ENCODE data around the gene ADGRB3.

ADGRB3 gene

GRCh38 chr6:68637071-68637470 is 2.0 kb downstream of the ADGRB3 start:
- H4K8ac ChIP-seq (ENCODE audit: low read length), result no peak overlapping the region
- peaks cover 9 to 65% of the 10 kb centered on the region in 2 experiments for H3K27me3 ChIP-seq (ENCODE audit: control insufficient read depth in 1 of 2, insufficient read depth in 1 of 2, low read length in 2 of 2)
- no peak overlapping the region for H2BK5ac ChIP-seq (ENCODE audit: low read depth, low read length, poor library complexity, severe bottlenecking)
- H3K4ac ChIP-seq (ENCODE audit: low read depth in 1 of 2, low read length in 2 of 2), result no peak overlapping the region
- H3K36me3 ChIP-seq (ENCODE audit: control insufficient read depth in 1 of 2, insufficient read depth in 2 of 2, low read depth in 1 of 2, low read length in 2 of 2), result no peaks in the 10 kb centered on the region
- H3K4me3 ChIP-seq (ENCODE audit: insufficient read depth in 1 of 2, low read depth in 1 of 2, low read length in 2 of 2), result no peak overlapping the region
- H3K79me1 ChIP-seq (replicated peaks; ENCODE audit: low read length, poor library complexity, severe bottlenecking), result no peaks in the 10 kb centered on the region
- no peak overlapping the region for H2BK15ac ChIP-seq (ENCODE audit: low read depth, poor library complexity, severe bottlenecking)
- 74% methylated on average over 2 of the region's 2 CpGs for WGBS
- H2AFZ ChIP-seq (ENCODE audit: low read depth, low read length), result no peak overlapping the region
- H3K14ac ChIP-seq (ENCODE audit: low read length in 2 of 2), result no peak overlapping the region
- no peak overlapping the region for H4K91ac ChIP-seq (ENCODE audit: low read length)
- H2BK120ac ChIP-seq (ENCODE audit: low read depth, low read length), result no peak overlapping the region
- H3K18ac ChIP-seq (ENCODE audit: low read depth in 1 of 2, low read length in 2 of 2), result no peak overlapping the region
- H3K9ac ChIP-seq (ENCODE audit: low read length), result no peak overlapping the region
- no peaks in the 10 kb centered on the region for H3K9me3 ChIP-seq (ENCODE audit: control insufficient read depth, low read length)
- no peak overlapping the region for H2AK5ac ChIP-seq (ENCODE audit: low read length, severe bottlenecking)
- DNase-seq, result no peak
- no peak overlapping the region for H3K23ac ChIP-seq (ENCODE audit: low read length in 2 of 2)
- peaks cover 3% of the 10 kb centered on the region for H3K4me1 ChIP-seq (ENCODE audit: control insufficient read depth, insufficient read depth, low read depth, low read length)
- no peak overlapping the region for H3K27ac ChIP-seq (ENCODE audit: low read length, poor library complexity, severe bottlenecking)
- H2BK12ac ChIP-seq (ENCODE audit: low read length in 2 of 2), result no peak overlapping the region
- no peak overlapping the region for H3K4me2 ChIP-seq (ENCODE audit: low read length, poor library complexity, severe bottlenecking)

- Histone ChIP-seq H3K27ac (ENCODE audit: low read length, poor library complexity, severe bottlenecking) (no peak overlapping the region), H4K91ac (ENCODE audit: low read length) (no peak overlapping the region), H3K36me3 (ENCODE audit: control insufficient read depth in 1 of 2, insufficient read depth in 2 of 2, low read depth in 1 of 2, low read length in 2 of 2) (no peaks in the 10 kb centered on the region), H3K4me3 (ENCODE audit: insufficient read depth in 1 of 2, low read depth in 1 of 2, low read length in 2 of 2) (no peak overlapping the region), H2AFZ (ENCODE audit: low read depth, low read length) (no peak overlapping the region), H2BK120ac (ENCODE audit: low read depth, low read length) (no peak overlapping the region), H2BK5ac (ENCODE audit: low read depth, low read length, poor library complexity, severe bottlenecking) (no peak overlapping the region), H2AK5ac (ENCODE audit: low read length, severe bottlenecking) (no peak overlapping the region), H2BK15ac (ENCODE audit: low read depth, poor library complexity, severe bottlenecking) (no peak overlapping the region), H3K14ac (ENCODE audit: low read length in 2 of 2) (no peak overlapping the region), H4K8ac (ENCODE audit: low read length) (no peak overlapping the region), H3K27me3 (ENCODE audit: control insufficient read depth in 1 of 2, insufficient read depth in 1 of 2, low read length in 2 of 2) (peaks cover 9 to 61% of the 10 kb centered on the region in 2 experiments), H3K23ac (ENCODE audit: low read length in 2 of 2) (no peak overlapping the region), H3K4me1 (ENCODE audit: control insufficient read depth, insufficient read depth, low read depth, low read length) (peaks cover 3% of the 10 kb centered on the region), H3K18ac (ENCODE audit: low read depth in 1 of 2, low read length in 2 of 2) (no peak overlapping the region), H3K4me2 (ENCODE audit: low read length, poor library complexity, severe bottlenecking) (no peak overlapping the region), H2BK12ac (ENCODE audit: low read length in 2 of 2) (no peak overlapping the region), H3K9me3 (ENCODE audit: control insufficient read depth, low read length) (no peaks in the 10 kb centered on the region), H3K4ac (ENCODE audit: low read depth in 1 of 2, low read length in 2 of 2) (no peak overlapping the region), H3K79me1 (replicated peaks; ENCODE audit: low read length, poor library complexity, severe bottlenecking) (no peaks in the 10 kb centered on the region), H3K9ac (ENCODE audit: low read length) (no peak overlapping the region)
- DNase-seq, result no peak
- WGBS, result no CpG with 5 or more reads among the region's 1 CpG
Observed at GRCh38 chr6:68637782-68638181, 2.7 kb downstream of the ADGRB3 start.

GRCh38 chr6:68638230-68638900 is 3.3 kb downstream of the ADGRB3 start:
- H3K9me3 ChIP-seq (ENCODE audit: control insufficient read depth, low read length), result no peaks in the 10 kb centered on the region
- H3K4me1 ChIP-seq (ENCODE audit: control insufficient read depth, insufficient read depth, low read depth, low read length), result peaks cover 3% of the 10 kb centered on the region
- no peak overlapping the region for H4K8ac ChIP-seq (ENCODE audit: low read length)
- no peak overlapping the region for H2AFZ ChIP-seq (ENCODE audit: low read depth, low read length)
- H3K27ac ChIP-seq (ENCODE audit: low read length, poor library complexity, severe bottlenecking), result no peak overlapping the region
- no peak overlapping the region for H3K9ac ChIP-seq (ENCODE audit: low read length)
- no peak overlapping the region for H3K14ac ChIP-seq (ENCODE audit: low read length in 2 of 2)
- H2BK15ac ChIP-seq (ENCODE audit: low read depth, poor library complexity, severe bottlenecking), result no peak overlapping the region
- H3K4ac ChIP-seq (ENCODE audit: low read depth in 1 of 2, low read length in 2 of 2), result no peak overlapping the region
- H2BK120ac ChIP-seq (ENCODE audit: low read depth, low read length), result no peak overlapping the region
- peak; percentile 47 for DNase-seq
- H2AK5ac ChIP-seq (ENCODE audit: low read length, severe bottlenecking), result no peak overlapping the region
- H2BK5ac ChIP-seq (ENCODE audit: low read depth, low read length, poor library complexity, severe bottlenecking), result no peak overlapping the region
- no peak overlapping the region for H3K18ac ChIP-seq (ENCODE audit: low read depth in 1 of 2, low read length in 2 of 2)
- H3K23ac ChIP-seq (ENCODE audit: low read length in 2 of 2), result no peak overlapping the region
- no peaks in the 10 kb centered on the region for H3K79me1 ChIP-seq (replicated peaks; ENCODE audit: low read length, poor library complexity, severe bottlenecking)
- H3K27me3 ChIP-seq (ENCODE audit: control insufficient read depth in 1 of 2, insufficient read depth in 1 of 2, low read length in 2 of 2), result peaks cover 9 to 55% of the 10 kb centered on the region in 2 experiments
- no peak overlapping the region for H4K91ac ChIP-seq (ENCODE audit: low read length)
- 67% methylated on average over 2 of the region's 11 CpGs for WGBS
- no peaks in the 10 kb centered on the region for H3K36me3 ChIP-seq (ENCODE audit: control insufficient read depth in 1 of 2, insufficient read depth in 2 of 2, low read depth in 1 of 2, low read length in 2 of 2)
- H3K4me3 ChIP-seq (ENCODE audit: insufficient read depth in 1 of 2, low read depth in 1 of 2, low read length in 2 of 2), result no peak overlapping the region
- H2BK12ac ChIP-seq (ENCODE audit: low read length in 2 of 2), result no peak overlapping the region
- no peak overlapping the region for H3K4me2 ChIP-seq (ENCODE audit: low read length, poor library complexity, severe bottlenecking)

GRCh38 chr6:68639211-68639610 is 4.1 kb downstream of the ADGRB3 start:
- H3K4me2 ChIP-seq (ENCODE audit: low read length, poor library complexity, severe bottlenecking), result no peak overlapping the region
- H3K79me1 ChIP-seq (replicated peaks; ENCODE audit: low read length, poor library complexity, severe bottlenecking), result no peaks in the 10 kb centered on the region
- no peak for DNase-seq
- H2BK15ac ChIP-seq (ENCODE audit: low read depth, poor library complexity, severe bottlenecking), result no peak overlapping the region
- no peak overlapping the region for H3K4ac ChIP-seq (ENCODE audit: low read depth in 1 of 2, low read length in 2 of 2)
- no peak overlapping the region for H2BK120ac ChIP-seq (ENCODE audit: low read depth, low read length)
- H3K18ac ChIP-seq (ENCODE audit: low read depth in 1 of 2, low read length in 2 of 2), result no peak overlapping the region
- no peak overlapping the region for H2BK5ac ChIP-seq (ENCODE audit: low read depth, low read length, poor library complexity, severe bottlenecking)
- WGBS, result 15% methylated on average over 5 of the region's 7 CpGs
- peaks cover 6 to 47% of the 10 kb centered on the region in 2 experiments for H3K27me3 ChIP-seq (ENCODE audit: control insufficient read depth in 1 of 2, insufficient read depth in 1 of 2, low read length in 2 of 2)
- no peak overlapping the region for H2AK5ac ChIP-seq (ENCODE audit: low read length, severe bottlenecking)
- no peak overlapping the region for H3K4me3 ChIP-seq (ENCODE audit: insufficient read depth in 1 of 2, low read depth in 1 of 2, low read length in 2 of 2)
- no peak overlapping the region for H2AFZ ChIP-seq (ENCODE audit: low read depth, low read length)
- H3K9ac ChIP-seq (ENCODE audit: low read length), result no peak overlapping the region
- no peaks in the 10 kb centered on the region for H3K36me3 ChIP-seq (ENCODE audit: control insufficient read depth in 1 of 2, insufficient read depth in 2 of 2, low read depth in 1 of 2, low read length in 2 of 2)
- H3K27ac ChIP-seq (ENCODE audit: low read length, poor library complexity, severe bottlenecking), result no peak overlapping the region
- H4K91ac ChIP-seq (ENCODE audit: low read length), result no peak overlapping the region
- H3K9me3 ChIP-seq (ENCODE audit: control insufficient read depth, low read length), result no peaks in the 10 kb centered on the region
- H3K4me1 ChIP-seq (ENCODE audit: control insufficient read depth, insufficient read depth, low read depth, low read length), result peaks cover 3% of the 10 kb centered on the region
- no peak overlapping the region for H3K14ac ChIP-seq (ENCODE audit: low read length in 2 of 2)
- no peak overlapping the region for H3K23ac ChIP-seq (ENCODE audit: low read length in 2 of 2)
- no peak overlapping the region for H4K8ac ChIP-seq (ENCODE audit: low read length)
- H2BK12ac ChIP-seq (ENCODE audit: low read length in 2 of 2), result no peak overlapping the region
